Heart left ventricle (tissue), 16 donors: ENCODE measurements around the gene OR51B4. TPM values are rescaled to one million over a fixed set of nuclear protein-coding genes. Genes with fewer than 3 reads are reported as not detected.
"Not testable (repeated sequence)": the region's sequence is repeated elsewhere in the genome, so short reads cannot be mapped to it uniquely, and the experiment has no call there.

ENCODE experiments used
- ATAC-seq, 4 donors: fragments of 200-7000 bp; cut with Tn5 transposase; one replicate each; pipeline ENCODE4 v1.9.1; 2020 to 2022; ENCODE audit warnings: moderate library complexity in 4 of 4, mild to moderate bottlenecking in 3 of 4, moderate number of reproducible peaks in 1 of 4
- DNase-seq, 5 donors: peaks; one replicate each; pipeline ENCODE4 v3.0.0-alpha.2; 2020
- H3K27ac ChIP-seq, 12 donors: fragments of 200-600 bp; sonication (generic) in 4 of 12; one replicate each; pipeline versions ENCODE4 v1.5.0 to v1.8.0; 2016 to 2022; ENCODE audit warnings: mild to moderate bottlenecking in 2 of 12
- H3K27me3 ChIP-seq, 9 donors: fragments of 200-600 bp; sonication (generic) in 2 of 9; one replicate each; pipeline versions ENCODE4 v1.5.1 to v1.8.0; 2016 to 2022; ENCODE audit warnings: mild to moderate bottlenecking in 3 of 9
- H3K36me3 ChIP-seq, 9 donors: fragments of 200-600 bp; sonication (generic) in 2 of 9; one replicate each; pipeline versions ENCODE4 v1.5.0 to v1.8.0; 2018 to 2022; ENCODE audit warnings: mild to moderate bottlenecking in 2 of 9
- H3K4me1 ChIP-seq, 12 donors: fragments of 200-600 bp; sonication (generic) in 4 of 12; one replicate each; pipeline versions ENCODE4 v1.5.0 to v1.8.0; 2016 to 2022; ENCODE audit warnings: mild to moderate bottlenecking in 3 of 12
- H3K4me3 ChIP-seq, 12 donors: fragments of 200-600 bp; sonication (generic) in 4 of 12; one replicate each; pipeline versions ENCODE4 v1.5.0 to v1.8.0; 2017 to 2022; ENCODE audit warnings: mild to moderate bottlenecking in 9 of 12, moderate library complexity in 4 of 12
- H3K9me3 ChIP-seq, 12 donors: fragments of 200-600 bp; sonication (generic) in 4 of 12; one replicate each; pipeline versions ENCODE4 v1.5.0 to v1.8.0; 2016 to 2022; ENCODE audit warnings: mild to moderate bottlenecking in 1 of 12
- CTCF ChIP-seq, 12 donors: fragments of 200-600 bp; sonication (generic) in 4 of 12; IDR thresholded peaks; one replicate each; pipeline versions ENCODE4 v1.5.0 to v1.8.0; 2018 to 2022; ENCODE audit warnings: antibody characterized with exemption in 12 of 12, mild to moderate bottlenecking in 5 of 12
- POLR2A ChIP-seq, 2 donors: fragments of 450-650 bp; IDR thresholded peaks; one replicate each; pipeline ENCODE4 v1.6.1; 2017; ENCODE audit warnings: antibody characterized with exemption in 2 of 2, mild to moderate bottlenecking in 2 of 2, moderate library complexity in 2 of 2
- WGBS, 4 donors: extraction: QIAGEN DNeasy Blood & Tissue Kit in 2 of 4; methylation state at CpG; one replicate each; pipeline versions ENCODE4 v1.1.5 to v1.1.7; 2013 to 2018; 5-methylcytosine and 5-hydroxymethylcytosine counted together
- intact Hi-C, 10 donors: fragments of 100-400 bp; cut with DNase I; formaldehyde crosslinking; loops; one replicate each; pipeline versions ENCODE4 v1.11.1 to v1.14.2; 2022
- polyA plus RNA-seq, 2 donors: library from polyadenylated mRNA; stranded (reverse); fragments of 200-250 nt; gene quantifications; one replicate each; pipeline ENCODE4 v1.2.3, GENCODE V29; 2013
- total RNA-seq, 9 donors: library from RNA; depleted of rRNA in 2 of 9; stranded (reverse); fragments of >200 nt in 2 of 9; fragmentation: NEBNext Ultra II Directional in 3 of 9; extraction: Animal tissue kit (Norgen Biotek cat#: 25700) in 3 of 9; gene quantifications; one replicate each; pipeline versions ENCODE4 v1.1.0 to v1.2.4, GENCODE V29; 2016 to 2023
- donor health status: ischemic (EF 13 %, LVEDD 7.1; RV severe dilation, severe dysfunction).
- donor health status: healthy with polysubstance abuse.
- donor health status: DM: no; HTN: yes; CAD: no.
- donor health status: DM: no; HTN: no; CAD: no.
- donor health status: ischemic (EF 25% LVEDD 6.9; RV normal size, moderate dysfunction).
- donor health status: ischemic (EF 25% LVEDD 5.7; RV mildly dilated, moderate dysfunction).
- donor health status: healthy.
- donor health status: DM: yes; HTN: yes; CAD: no.
- donor health status: ischemic (EF 35%, LVEDD 5.7; RV mildly dilated, moderate dysfunction).
- donor health status: nonischemic (EF 11% LVEDD 7.7; RV severe dilation, severe dysfunction).
- donor health status: DM: yes; HTN: yes; CAD: no.
- donor health status: PGD.
- donor health status: ischemic (EF 29% LVEDD 5.4; RV normal size, mild dysfunction).
- donor health status: nonischemic (EF 23%, LVEDD 6.1; RV moderate dilation, normal function).

OR51B4 gene
- total and polyA plus RNA-seq, 11 donors, result not detected

DNA sequence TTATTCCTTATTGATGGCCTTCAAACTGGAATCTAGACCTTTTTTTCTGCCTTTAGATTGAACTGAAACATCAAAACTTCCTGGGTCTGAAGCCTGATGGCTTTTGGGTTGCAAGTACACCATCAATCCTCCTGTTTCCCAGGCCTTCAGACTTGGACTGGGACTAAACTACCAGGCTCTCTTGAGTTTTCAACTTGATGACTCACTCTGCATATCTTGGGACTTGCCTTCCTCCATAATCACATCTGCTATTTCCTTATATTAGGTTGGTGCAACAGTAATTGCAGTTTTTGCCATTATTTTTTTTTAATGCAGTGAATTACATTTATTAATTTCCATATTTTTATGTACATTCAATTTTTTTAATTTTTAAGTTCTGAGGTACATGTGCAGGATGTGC is 34.6 kb upstream of the OR51B4 start:
- no peak overlapping the region for H3K27ac ChIP-seq
- intact Hi-C loops, result no loop called here
- TF ChIP-seq CTCF (IDR thresholded peaks at IDR 0.05), result no peak
- TF ChIP-seq POLR2A (IDR thresholded peaks at IDR 0.05), result no peak
- no peaks in the 10 kb centered on the region for H3K27me3 ChIP-seq
- no peak for ATAC-seq
- H3K36me3 ChIP-seq, result no peaks in the 10 kb centered on the region
- H3K4me3 ChIP-seq, result no peak overlapping the region
- no peaks in the 10 kb centered on the region for H3K9me3 ChIP-seq
- no peak for DNase-seq
- H3K4me1 ChIP-seq, result no peaks in the 10 kb centered on the region

DNA sequence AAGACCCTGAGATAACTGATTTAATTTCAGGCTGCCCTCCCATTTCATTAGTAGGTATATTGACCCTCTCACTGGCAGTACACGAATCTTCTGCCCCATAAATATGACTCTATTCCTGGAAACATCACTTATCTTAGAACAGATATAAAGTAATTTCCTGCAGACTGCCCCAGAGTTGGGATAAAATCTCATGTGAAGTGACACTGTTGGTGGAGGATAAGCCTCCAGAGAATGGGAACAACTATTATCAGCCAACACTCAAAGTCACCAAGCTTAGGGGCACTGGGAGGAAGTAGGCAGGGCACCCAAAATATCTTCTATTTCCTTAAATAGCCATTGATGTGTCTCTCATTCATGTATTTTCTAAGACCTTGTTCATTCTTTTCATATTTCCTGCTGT is 33.4 kb upstream of the OR51B4 start:
- 14 to 46% (median 24%) methylated on average over 1 of the region's 1 CpG for WGBS, 4 donors
- ATAC-seq (no peak), DNase-seq (no peak)
- Histone ChIP-seq H3K36me3 (no peaks in the 10 kb centered on the region), H3K9me3 (no peaks in the 10 kb centered on the region), H3K4me3 (no peak overlapping the region), H3K4me1 (no peaks in the 10 kb centered on the region), H3K27ac (no peak overlapping the region), H3K27me3 (no peaks in the 10 kb centered on the region)
- intact Hi-C loops, result no loop called here
- no peak for TF ChIP-seq CTCF (IDR thresholded peaks at IDR 0.05)
- TF ChIP-seq POLR2A (IDR thresholded peaks at IDR 0.05), result no peak

- H3K36me3 ChIP-seq, result no peaks in the 10 kb centered on the region
- no peak within 1 kb of the TSS for H3K27ac ChIP-seq
- TF ChIP-seq POLR2A (IDR thresholded peaks at IDR 0.05) (no peak), CTCF (IDR thresholded peaks at IDR 0.05) (no peak)
- intact Hi-C loops, result no loop called here
- H3K4me3 ChIP-seq, result no peak within 1 kb of the TSS
- WGBS, 4 donors, result 52 to 77% (median 72%) methylated on average over 3 of the region's 3 CpGs
- H3K9me3 ChIP-seq, result no peaks in the 10 kb centered on the region
- ATAC-seq (no peak), DNase-seq (no peak)
- no peaks in the 10 kb centered on the region for H3K27me3 ChIP-seq
- H3K4me1 ChIP-seq, result no peaks in the 10 kb centered on the region
Observed at GRCh38 chr11:5324197-5324596, 22.5 kb upstream of the OR51B4 start, which contains the start of gene OR51B2. OR51B2 (minus strand) TSS chr11:5324297; CDS start chr11:5324297, 0 bp downstream.

DNA sequence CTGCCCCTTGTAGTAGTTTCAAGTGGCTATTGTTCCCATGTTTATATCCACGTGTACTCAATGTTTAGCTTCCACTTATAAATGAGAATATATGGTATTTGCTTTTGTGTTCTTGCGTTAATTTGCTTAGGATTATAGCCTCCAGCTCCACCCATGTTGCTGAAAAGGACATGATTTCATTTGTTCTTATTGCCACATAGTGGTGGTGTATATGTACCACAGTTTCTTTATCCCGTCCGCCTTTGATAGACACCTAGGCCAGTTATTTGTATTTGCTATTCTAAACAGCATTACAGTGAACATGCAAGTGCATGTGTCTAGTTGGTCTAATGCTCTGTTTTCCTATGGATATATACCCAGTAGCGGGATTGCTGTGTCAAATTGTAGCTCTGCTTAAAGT is 15.5 kb upstream of the OR51B4 start:
- H3K27ac ChIP-seq, result no peak overlapping the region
- H3K4me3 ChIP-seq, result no peak overlapping the region
- TF ChIP-seq CTCF (IDR thresholded peaks at IDR 0.05) (no peak), POLR2A (IDR thresholded peaks at IDR 0.05) (no peak)
- peaks cover 0 to 2% (median 0%) of the 10 kb centered on the region in 12 donors for H3K9me3 ChIP-seq
- no peaks in the 10 kb centered on the region for H3K4me1 ChIP-seq
- intact Hi-C loops, result no loop called here
- no peak for DNase-seq
- no peaks in the 10 kb centered on the region for H3K36me3 ChIP-seq
- ATAC-seq, result no peak
- no peaks in the 10 kb centered on the region for H3K27me3 ChIP-seq
- WGBS, 4 donors, result 68 to 86% (median 77%) methylated on average over 5 of the region's 5 CpGs

DNA sequence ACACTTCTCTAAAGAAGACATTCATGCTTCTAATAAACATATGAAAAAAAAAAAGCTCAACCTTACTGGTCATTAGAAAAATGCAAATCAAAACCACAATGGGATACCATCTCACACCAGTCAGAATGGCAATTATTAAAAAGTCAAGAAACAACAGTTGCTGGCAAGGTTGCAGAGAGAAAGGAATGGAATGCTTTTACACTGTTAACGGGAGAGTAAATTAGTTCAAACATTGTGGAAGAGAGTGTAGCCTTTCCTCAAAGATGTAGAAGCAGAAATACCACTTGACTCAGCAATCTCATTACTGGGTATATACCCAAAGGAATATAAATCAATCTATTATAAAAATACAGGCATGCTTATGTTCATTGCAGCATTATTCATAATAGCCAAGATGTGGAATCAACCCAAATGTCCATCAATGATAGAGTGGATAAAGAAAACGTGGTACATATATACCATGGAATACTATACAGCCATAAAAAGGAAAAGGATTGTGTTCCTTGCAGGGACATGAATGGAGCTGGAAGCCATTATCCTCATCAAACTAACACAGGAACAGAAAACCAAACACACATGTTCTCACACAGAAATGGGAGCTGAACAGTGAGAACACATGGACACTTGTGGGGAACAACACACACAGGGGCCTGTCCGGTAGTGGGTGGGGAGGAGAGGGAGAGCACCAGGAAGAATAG is 11.7 kb upstream of the OR51B4 start:
- intact Hi-C loops, H3K9me3 ChIP-seq, ATAC-seq, H3K36me3 ChIP-seq, H3K4me1 ChIP-seq, H3K4me3 ChIP-seq, DNase-seq, H3K27me3 ChIP-seq, H3K27ac ChIP-seq: not testable (repeated sequence)
- 74 to 78% (median 78%) methylated on average over 3 of the region's 3 CpGs for WGBS, 4 donors
